Neural crest cell (in vitro differentiated cells): ENCODE measurements around the gene DNAJC5. TPM values are rescaled to one million over a fixed set of nuclear protein-coding genes. Genes with fewer than 3 reads are reported as not detected.
"Not testable (repeated sequence)": the region's sequence is repeated elsewhere in the genome, so short reads cannot be mapped to it uniquely, and the experiment has no call there.

Experiments used
- DNase-seq: peaks from one replicate; pipeline ENCODE4 v3.0.0; 2021; ENCODE audit warnings: low read depth, mixed read lengths, low spot score
- H3K27ac Mint-ChIP-seq: one replicate; pipeline ENCODE4 v1.8.0; 2021; ENCODE audit warnings: mild to moderate bottlenecking, mixed read lengths; ENCODE audit not compliant: unreplicated experiment
- H3K27me3 Mint-ChIP-seq: 2 replicates; pipeline ENCODE4 v1.8.0; 2021; ENCODE audit warnings: low read depth, mild to moderate bottlenecking, mixed read lengths
- H3K36me3 Mint-ChIP-seq: 2 replicates; pipeline ENCODE4 v1.8.0; 2021; ENCODE audit warnings: low read depth, mild to moderate bottlenecking, mixed read lengths
- H3K4me1 Mint-ChIP-seq: 2 replicates; pipeline ENCODE4 v1.8.0; 2021; ENCODE audit warnings: mixed read lengths
- H3K4me3 Mint-ChIP-seq: one replicate; pipeline ENCODE4 v1.8.0; 2021; ENCODE audit warnings: mild to moderate bottlenecking, mixed read lengths
- H3K9me3 Mint-ChIP-seq: 2 replicates; pipeline ENCODE4 v1.8.0; 2021; ENCODE audit warnings: mixed read lengths
- CTCF ChIP-seq: fragments of 200-600 bp; sonication (generic); conservative IDR thresholded peaks from 2 replicates; pipeline ENCODE4 v1.5.0; 2021; ENCODE audit warnings: antibody characterized with exemption, mild to moderate bottlenecking
- total RNA-seq: library from RNA; stranded (reverse); gene quantifications from 2 replicates; pipeline ENCODE4 v1.2.1, GENCODE V29; 2021

The DNAJC5 gene
- total RNA-seq, 1 donor from 2014 or later: 46.9 TPM

DNA sequence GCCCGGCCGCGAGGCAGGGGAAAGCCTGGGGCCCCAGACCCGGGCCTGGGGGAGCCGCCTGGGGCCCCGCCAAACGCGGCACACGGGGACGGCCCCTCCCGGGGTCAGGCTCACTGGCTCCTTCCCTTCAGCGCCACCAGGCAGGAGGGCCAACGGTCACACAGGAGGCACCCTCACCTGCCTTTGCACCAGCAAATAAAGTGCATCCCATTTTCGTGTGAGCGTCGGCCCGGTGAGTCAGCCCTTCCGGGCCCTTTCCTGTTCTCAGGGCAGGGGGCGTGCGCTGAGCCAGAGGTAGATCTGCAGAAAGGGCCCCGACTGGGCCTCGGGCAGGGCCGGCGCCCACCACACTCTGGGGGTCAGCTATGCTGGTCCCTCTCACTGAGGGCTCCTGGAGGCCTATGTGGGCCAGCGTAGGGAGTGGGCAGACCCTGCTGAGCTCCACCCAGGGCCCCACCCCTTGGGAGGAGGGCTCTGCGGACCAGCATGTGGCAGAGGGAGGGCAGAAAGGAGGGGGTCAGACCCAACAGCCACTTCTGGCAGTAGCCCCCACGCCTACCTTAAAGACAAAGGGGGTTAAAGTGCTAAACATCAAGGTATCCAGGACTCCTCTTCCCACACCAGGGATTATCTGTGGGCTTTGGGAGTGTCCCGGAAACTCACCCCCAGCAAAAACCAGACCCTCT, 62.2 kb downstream of the DNAJC5 start:
- no peaks in the 10 kb centered on the region for H3K36me3 Mint-ChIP-seq

GRCh38 chr20:63957690-63958441, 62.9 kb downstream of the DNAJC5 start:
- DNase-seq: no peak
- Mint-ChIP-seq H3K27ac (no peak overlapping the region), H3K27me3 (no peaks in the 10 kb centered on the region), H3K4me3 (peak overlapping the region; percentile 84), H3K36me3 (no peaks in the 10 kb centered on the region), H3K4me1 (peaks cover 17% of the 10 kb centered on the region), H3K9me3 (no peaks in the 10 kb centered on the region)
- TF ChIP-seq CTCF: no peak

More for the DNA sequence above, 62.2 kb downstream of the DNAJC5 start:
- peak; percentile 45 for DNase-seq
- H3K4me3 Mint-ChIP-seq: peak overlapping the region; percentile 84
- no peak overlapping the region for H3K27ac Mint-ChIP-seq
- H3K9me3 Mint-ChIP-seq: no peaks in the 10 kb centered on the region
- H3K4me1 Mint-ChIP-seq: peaks cover 17% of the 10 kb centered on the region
- TF ChIP-seq CTCF: no peak
- H3K27me3 Mint-ChIP-seq: no peaks in the 10 kb centered on the region

DNA sequence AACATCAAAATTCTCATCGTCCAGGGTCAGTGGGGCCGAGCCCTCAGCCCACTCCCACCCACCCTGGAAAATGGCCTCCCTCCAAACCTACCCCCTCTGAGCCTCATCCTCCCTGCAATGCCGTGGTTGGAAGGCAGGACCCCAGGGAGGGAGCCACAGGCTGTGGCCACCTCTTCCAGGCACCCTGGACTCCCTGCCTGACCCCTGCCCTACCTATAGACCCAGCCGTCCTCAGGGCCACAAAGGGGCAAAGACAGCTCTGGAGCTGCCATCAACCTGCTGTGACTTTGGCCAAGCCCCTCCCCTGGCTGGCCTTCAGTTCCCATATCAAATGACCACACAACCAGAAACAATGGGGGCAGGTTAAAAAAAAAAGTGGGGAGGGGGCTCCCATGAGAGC, 63.5 kb downstream of the DNAJC5 start:
- Mint-ChIP-seq H3K4me3 (peak overlapping the region; percentile 73), H3K27ac (no peak overlapping the region), H3K36me3 (no peaks in the 10 kb centered on the region), H3K4me1 (peaks cover 17% of the 10 kb centered on the region), H3K9me3 (no peaks in the 10 kb centered on the region), H3K27me3 (no peaks in the 10 kb centered on the region)
- no peak for TF ChIP-seq CTCF
- DNase-seq: no peak

- peaks cover 10% of the 10 kb centered on the region for H3K4me1 Mint-ChIP-seq
- DNase-seq: no peak
- H3K9me3 Mint-ChIP-seq: no peaks in the 10 kb centered on the region
- no peaks in the 10 kb centered on the region for H3K27me3 Mint-ChIP-seq
- no peak overlapping the region for H3K27ac Mint-ChIP-seq
- no peaks in the 10 kb centered on the region for H3K36me3 Mint-ChIP-seq
- TF ChIP-seq CTCF: no peak
- H3K4me3 Mint-ChIP-seq: no peak overlapping the region
These were observed 64.2 kb downstream of the DNAJC5 start for GRCh38 chr20:63958964-63959698.

DNA sequence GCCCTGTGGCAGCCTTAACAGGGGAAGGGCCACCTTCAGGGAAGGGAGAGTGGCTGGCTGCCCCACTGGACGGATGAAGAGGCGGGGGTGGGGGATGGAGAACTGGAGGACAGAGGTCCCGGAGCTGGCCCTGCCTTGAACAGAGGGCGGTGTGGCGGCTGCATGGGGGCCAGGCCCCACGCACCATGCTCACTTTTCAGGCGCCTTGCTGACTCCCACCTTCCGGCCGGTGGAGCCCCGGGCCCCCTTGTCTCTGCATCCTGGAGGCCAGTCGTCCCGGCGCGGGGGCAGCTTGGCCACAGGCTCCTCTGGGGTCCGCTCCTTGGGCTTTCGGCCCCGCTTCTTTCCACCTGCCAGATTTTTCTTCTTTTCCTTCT, 64.8 kb downstream of the DNAJC5 start:
- Mint-ChIP-seq H3K9me3 (no peaks in the 10 kb centered on the region), H3K27me3 (no peaks in the 10 kb centered on the region), H3K27ac (no peak overlapping the region), H3K4me1 (peaks cover 4% of the 10 kb centered on the region), H3K4me3 (peak overlapping the region; percentile 49), H3K36me3 (no peaks in the 10 kb centered on the region)
- no peak for TF ChIP-seq CTCF
- no peak for DNase-seq

DNA sequence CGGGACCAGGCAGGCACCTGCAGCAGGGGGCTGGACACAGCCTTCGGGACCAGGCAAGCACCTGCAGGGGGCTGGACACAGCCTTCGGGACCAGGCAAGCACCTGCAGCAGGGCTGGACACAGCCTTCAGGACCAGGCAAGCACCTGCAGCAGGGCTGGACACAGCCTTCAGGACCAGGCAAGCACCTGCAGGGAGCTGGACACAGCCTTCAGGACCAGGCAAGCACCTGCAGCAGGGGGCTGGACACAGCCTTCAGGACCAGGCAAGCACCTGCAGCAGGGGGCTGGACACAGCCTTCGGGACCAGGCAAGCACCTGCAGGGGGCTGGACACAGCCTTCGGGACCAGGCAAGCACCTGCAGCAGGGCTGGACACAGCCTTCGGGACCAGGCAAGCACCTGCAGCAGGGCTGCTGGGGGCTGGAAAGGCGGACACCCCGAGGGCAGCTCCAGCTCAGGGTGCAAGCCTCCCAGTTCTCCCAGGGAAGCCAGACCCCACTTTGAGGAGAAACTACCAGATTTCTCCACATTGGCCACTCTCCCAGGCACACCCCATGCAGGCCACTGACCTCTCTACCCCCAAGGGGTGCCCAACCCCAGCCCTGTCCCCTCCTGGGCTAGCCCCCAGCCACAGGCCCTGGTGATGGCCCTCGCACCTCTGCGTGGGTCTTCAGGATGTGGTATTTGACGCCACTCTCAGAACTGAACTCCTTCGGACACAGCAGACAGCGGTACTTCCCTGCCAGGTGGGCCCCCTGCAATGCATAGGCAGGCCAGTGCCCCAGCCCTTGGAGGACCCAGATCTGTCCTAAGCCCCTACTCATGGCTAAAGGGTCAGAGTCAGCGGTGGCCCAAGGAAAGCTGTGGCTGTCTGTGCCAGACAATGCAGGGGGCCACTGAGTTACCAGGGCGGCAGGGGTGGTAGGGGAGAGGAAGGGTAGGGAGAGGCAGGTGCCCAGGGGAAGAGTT, 66.0 kb downstream of the DNAJC5 start:
- H3K36me3 Mint-ChIP-seq, H3K4me1 Mint-ChIP-seq, H3K27me3 Mint-ChIP-seq, H3K9me3 Mint-ChIP-seq, DNase-seq, H3K27ac Mint-ChIP-seq: not testable (repeated sequence)
- H3K4me3 Mint-ChIP-seq: peak overlapping the region; percentile 19
